MM.1S (cell line): ENCODE data around the gene FAM9C.

Source experiments
- CTCF ChIP-seq: fragments of 300-600 bp; sonication (generic); IDR thresholded peaks from 2 replicates; pipeline ENCODE4 v1.5.1; 2016; ENCODE audit warnings: antibody characterized with exemption, low read length, mixed read lengths
- EZH2 ChIP-seq: fragments of 300-600 bp; sonication (generic); optimal IDR thresholded peaks from 2 replicates; pipeline ENCODE3; 2017; ENCODE audit warnings: low read depth, mild to moderate bottlenecking, antibody characterized with exemption, low read length, mixed read lengths
- EZH2phosphoT487 ChIP-seq: fragments of 300-600 bp; sonication (generic); IDR thresholded peaks from 2 replicates; pipeline ENCODE4 v1.6.1; 2018; ENCODE audit warnings: antibody characterized with exemption, low read length

- TF ChIP-seq CTCF (no peak), EZH2 (no peak), EZH2phosphoT487 (no peak)
Observed at GRCh38 chrX:13008189-13008533, 36.3 kb downstream of the FAM9C start.
